NCI-H2196 treated with DMSO at 0.1 percent for 48 hours (cell line): Measurements from ENCODE around the gene DYNC1I1.
A peak's percentile ranks its signal among the peaks of the same experiment; 100 is the strongest.
"Not testable (repeated sequence)": the region's sequence is repeated elsewhere in the genome, so short reads cannot be mapped to it uniquely, and the experiment has no call there.

Experiments
- DNase-seq: peaks from one replicate; lab custom pipeline; 2025; ENCODE audit not compliant: unreplicated experiment; lab: John Stamatoyannopoulos, UW

The DYNC1I1 gene

GRCh38 chr7:95906851-95907250 is 134.5 kb downstream of the DYNC1I1 start:
- DNase-seq: no peak

DNA sequence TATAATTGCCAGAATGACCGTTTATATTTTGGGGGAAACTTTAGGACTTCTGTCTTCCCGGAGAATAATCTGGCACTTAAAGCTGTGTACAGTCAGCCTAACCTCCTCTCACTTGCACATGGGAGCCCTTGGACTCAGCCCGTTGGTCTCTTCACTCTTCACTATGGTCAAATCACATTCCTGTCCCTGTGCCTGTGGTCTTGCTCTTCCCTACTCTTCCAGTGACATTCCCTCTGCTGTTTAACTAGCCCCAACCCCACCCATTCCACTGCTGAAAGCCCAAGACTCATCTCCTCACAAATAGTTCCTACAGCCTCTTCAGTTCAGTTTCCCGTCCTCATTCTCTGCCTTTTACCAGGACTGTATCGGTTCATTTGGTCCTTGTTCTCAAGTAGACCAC is 135.0 kb downstream of the DYNC1I1 start:
- DNase-seq: no peak

GRCh38 chr7:95908499-95908898 is 136.1 kb downstream of the DYNC1I1 start:
- no peak for DNase-seq

GRCh38 chr7:95910341-95910740 is 138.0 kb downstream of the DYNC1I1 start:
- no peak for DNase-seq

GRCh38 chr7:95915731-95916130 is 143.4 kb downstream of the DYNC1I1 start:
- no peak for DNase-seq

GRCh38 chr7:95916573-95917297 is 144.4 kb downstream of the DYNC1I1 start:
- peak; percentile 46 for DNase-seq

DNA sequence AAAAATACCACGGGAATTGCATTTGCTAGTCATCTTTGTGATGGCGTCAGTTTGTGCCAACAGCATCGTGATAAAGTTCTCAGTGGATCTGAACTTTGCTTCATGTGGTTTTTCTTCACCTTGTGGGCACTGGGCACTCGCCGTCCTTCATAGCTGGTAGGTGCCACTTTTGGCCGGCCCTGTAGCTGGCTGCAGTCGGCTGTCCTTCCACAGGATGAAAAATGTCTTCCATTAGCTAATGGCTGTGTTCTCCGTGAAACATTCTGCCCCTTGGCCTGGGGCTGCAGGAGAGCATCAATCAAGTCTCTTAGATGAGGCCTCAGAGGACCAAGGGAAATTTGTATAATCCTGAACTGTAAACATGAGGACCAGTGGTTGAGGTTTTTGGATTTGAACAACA is 145.3 kb downstream of the DYNC1I1 start:
- no peak for DNase-seq

- no peak for DNase-seq
Observed at GRCh38 chr7:95919556-95919955, 147.2 kb downstream of the DYNC1I1 start.

- DNase-seq: no peak
Observed at GRCh38 chr7:95921543-95921942, 149.2 kb downstream of the DYNC1I1 start.

DNA sequence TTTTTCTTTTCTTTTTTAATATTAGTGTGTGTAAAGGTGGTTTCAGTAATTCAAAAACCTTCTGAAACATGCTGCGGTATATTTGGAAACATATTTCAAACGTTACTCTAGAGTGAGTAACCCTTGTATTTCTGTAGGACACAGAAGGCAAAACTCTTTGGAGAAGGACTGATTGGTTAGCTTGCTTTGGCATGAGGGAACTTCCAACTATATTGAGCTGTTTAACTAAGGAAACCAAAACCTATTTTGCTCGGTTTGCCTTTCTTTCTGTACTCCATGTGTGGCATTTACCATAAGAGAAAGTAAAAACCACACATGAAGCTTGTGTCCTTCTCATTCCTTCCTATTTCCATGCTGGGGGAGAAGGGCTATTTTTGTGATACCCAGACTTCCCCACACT is 149.8 kb downstream of the DYNC1I1 start:
- no peak for DNase-seq

- DNase-seq: no peak
Observed at GRCh38 chr7:95925236-95925635, 152.9 kb downstream of the DYNC1I1 start.

- no peak for DNase-seq
Observed at GRCh38 chr7:95925971-95926370, 153.6 kb downstream of the DYNC1I1 start.

DNA sequence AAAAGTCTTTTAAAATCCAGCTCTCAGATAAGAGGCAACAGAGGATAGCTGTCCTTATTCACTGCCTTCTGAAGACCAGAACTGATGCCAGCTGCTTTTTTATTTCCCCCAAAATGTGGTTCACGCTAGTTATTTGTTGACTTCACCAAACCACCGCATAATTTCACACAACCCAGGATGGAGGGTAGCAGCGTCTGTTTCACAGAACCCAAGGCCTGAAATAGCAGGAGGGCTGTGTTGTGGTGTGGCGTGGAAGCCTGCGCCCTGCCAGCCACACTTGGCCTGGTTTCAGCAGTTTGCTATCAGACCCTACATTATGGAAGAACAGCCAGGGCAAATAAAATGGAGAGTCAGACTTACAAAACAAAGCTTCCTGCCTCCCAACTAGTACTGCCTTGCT is 155.4 kb downstream of the DYNC1I1 start:
- no peak for DNase-seq

DNA sequence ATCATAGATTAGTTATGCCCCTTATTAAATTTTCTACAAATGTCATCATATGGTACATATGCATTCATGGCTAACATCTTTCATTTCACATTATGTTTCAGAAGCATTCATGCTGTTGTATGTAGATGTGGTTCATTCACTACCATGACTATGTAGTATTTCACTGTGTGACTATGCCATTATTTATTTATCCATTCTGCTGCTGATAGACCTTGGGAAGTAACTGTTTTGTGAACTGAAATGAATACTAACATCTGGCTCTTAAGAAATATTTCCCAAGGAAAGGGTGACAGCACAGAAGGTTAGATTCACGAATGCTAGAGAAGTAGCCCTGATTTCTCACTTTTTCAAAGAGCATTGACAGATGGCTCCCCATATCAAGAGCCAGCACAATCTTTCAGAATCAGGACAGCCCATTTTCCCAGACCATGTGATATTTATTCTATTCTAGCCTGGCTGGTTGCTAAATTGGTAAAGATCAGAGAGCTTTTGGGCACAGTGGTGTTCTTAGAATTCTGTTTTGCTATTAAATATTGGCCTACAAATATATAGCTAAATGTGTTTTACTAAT is 157.4 kb downstream of the DYNC1I1 start:
- DNase-seq: no peak

- DNase-seq: no peak
Observed at GRCh38 chr7:95931460-95932232, 159.3 kb downstream of the DYNC1I1 start.

DNA sequence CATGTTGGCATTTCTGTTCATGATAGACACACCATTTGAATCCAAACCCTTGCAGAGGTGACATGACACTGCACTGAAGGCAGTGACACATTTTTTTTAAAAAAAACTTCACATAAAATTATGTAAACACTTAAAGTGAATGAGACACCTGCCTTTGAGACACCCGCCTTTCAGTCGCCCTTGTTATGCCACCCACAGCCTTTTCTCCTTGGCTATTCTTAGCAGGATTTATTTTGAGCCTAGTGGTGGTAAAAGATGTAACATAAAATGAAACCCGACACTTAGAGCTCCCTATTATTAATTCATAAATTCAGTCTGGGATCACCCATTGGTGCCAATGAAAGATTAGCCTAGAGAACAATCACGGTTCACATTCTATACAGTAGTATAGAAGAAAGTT is 161.3 kb downstream of the DYNC1I1 start:
- DNase-seq: no peak

DNA sequence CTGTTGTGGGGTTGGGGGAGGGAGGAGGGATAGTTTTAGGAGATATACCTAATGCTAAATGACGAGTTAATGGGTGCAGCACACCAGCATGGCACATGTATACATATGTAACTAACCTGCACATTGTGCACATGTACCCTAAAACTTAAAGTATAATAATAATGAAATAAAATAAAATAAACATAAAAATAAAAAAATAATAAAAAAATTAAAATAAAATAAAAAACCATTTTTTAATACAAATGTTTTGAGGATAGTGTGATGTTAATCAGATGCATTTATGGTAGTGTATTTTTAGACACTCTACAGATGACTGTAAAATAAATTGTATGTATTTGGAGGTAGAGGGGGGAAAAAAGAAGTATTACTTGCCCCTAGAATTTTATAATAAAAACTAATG is 172.5 kb downstream of the DYNC1I1 start:
- DNase-seq: not testable (repeated sequence)

- DNase-seq: no peak
Observed at GRCh38 chr7:95950698-95951097, 178.3 kb downstream of the DYNC1I1 start.

- no peak for DNase-seq
Observed at GRCh38 chr7:95951531-95951930, 179.2 kb downstream of the DYNC1I1 start.

DNA sequence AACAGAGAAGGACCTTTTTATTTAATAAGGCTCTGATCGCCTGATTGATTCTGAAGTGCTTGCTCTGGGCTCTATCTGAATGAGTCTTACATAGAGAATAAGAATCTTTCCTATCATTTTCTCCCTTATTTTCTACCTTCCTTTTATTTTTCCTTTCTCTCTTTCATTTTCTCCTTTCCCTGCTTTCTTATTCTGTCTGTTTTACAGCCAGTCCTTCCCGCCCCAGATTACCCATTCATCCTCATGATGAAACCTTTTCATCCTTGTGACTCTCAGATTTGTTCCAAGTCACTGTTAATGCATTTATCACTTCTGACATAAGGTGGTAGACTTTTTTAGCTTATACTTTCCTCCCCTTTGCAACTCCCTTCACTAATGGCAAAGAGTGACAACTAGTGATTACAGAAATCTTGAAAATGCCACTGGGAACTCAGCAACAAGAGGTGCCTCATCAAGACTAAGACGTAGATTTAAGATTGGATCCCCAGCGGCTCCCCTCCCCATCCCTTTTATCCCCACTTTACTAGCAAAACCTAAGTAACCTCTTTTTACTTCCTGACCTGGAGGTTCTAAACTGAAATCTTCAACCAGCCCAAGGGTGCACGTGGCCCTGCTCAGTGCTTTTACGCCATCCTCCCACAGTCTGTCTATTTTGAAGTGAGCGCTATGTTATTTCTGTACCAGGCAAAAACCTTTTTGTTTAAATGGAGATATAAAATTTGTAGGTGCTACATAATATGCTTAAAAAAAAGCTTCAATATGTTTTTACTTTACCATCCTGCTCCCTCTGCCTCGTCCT is 179.8 kb downstream of the DYNC1I1 start:
- DNase-seq: no peak

DNA sequence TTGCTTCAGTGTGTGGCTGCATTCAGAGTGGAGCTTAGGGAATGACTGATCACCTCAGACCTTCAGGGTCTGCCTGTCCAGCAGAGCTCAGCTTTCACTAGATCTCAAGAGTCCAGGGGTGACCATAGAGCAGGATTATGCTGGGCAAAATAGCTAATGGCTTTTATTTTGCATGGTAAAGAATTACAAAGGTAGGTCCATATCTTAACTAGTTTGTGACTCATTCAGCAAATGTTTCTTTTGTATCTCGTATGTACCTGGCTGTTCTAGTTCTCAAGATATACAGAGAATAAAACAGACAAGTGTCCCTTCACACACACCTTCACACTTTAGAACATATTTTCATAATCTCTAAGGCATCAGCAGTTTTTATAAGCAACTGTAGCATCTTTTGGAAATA is 180.5 kb downstream of the DYNC1I1 start:
- DNase-seq: no peak
